Lower lobe of right lung (tissue), 2 donors: ENCODE measurements around the gene LRP1-AS. TPM values are rescaled to one million over a fixed set of nuclear protein-coding genes. Genes with fewer than 3 reads are reported as not detected.

ENCODE experiments used
- ATAC-seq, 2 donors: fragments of 200-7000 bp; cut with Tn5 transposase; one replicate each; pipeline ENCODE4 v1.9.1; 2020 to 2022; ENCODE audit warnings: mild to moderate bottlenecking in 2 of 2, moderate library complexity in 2 of 2
- DNase-seq: peaks from one replicate; pipeline ENCODE4 v3.0.0-alpha.2; 2020
- H3K27ac ChIP-seq: fragments of 200-600 bp; one replicate; pipeline ENCODE4 v1.8.0; 2022
- H3K27me3 ChIP-seq: fragments of 200-600 bp; one replicate; pipeline ENCODE4 v1.8.0; 2022; ENCODE audit warnings: low read depth
- H3K36me3 ChIP-seq: fragments of 200-600 bp; one replicate; pipeline ENCODE4 v1.8.0; 2022; ENCODE audit warnings: mild to moderate bottlenecking
- H3K4me1 ChIP-seq: fragments of 200-600 bp; one replicate; pipeline ENCODE4 v1.8.0; 2022
- H3K4me3 ChIP-seq: fragments of 200-600 bp; one replicate; pipeline ENCODE4 v1.8.0; 2022; ENCODE audit warnings: mild to moderate bottlenecking
- H3K9me3 ChIP-seq: fragments of 200-600 bp; one replicate; pipeline ENCODE4 v1.8.0; 2022
- intact Hi-C: fragments of 100-400 bp; cut with DNase I; formaldehyde crosslinking; loops from one replicate; pipeline ENCODE4 v1.11.0; 2022
- total RNA-seq: library from RNA; stranded (reverse); fragmentation: NEBNext Ultra II Directional; extraction: Animal tissue kit (Norgen Biotek cat#: 25700); gene quantifications from one replicate; pipeline ENCODE4 v1.2.1, GENCODE V29; 2021
- TF ChIP-seq, protein P1 (sequence below): fragments of 200-600 bp; IDR thresholded peaks from one replicate; pipeline ENCODE4 v1.8.0; 2022; ENCODE audit warnings: antibody characterized with exemption, mild to moderate bottlenecking
- donor health status: DM: no; HTN: yes; CAD: no; lungs with severe emphysema.

LRP1-AS gene
- total RNA-seq, 1 donor from 2014 or later: not detected

DNA sequence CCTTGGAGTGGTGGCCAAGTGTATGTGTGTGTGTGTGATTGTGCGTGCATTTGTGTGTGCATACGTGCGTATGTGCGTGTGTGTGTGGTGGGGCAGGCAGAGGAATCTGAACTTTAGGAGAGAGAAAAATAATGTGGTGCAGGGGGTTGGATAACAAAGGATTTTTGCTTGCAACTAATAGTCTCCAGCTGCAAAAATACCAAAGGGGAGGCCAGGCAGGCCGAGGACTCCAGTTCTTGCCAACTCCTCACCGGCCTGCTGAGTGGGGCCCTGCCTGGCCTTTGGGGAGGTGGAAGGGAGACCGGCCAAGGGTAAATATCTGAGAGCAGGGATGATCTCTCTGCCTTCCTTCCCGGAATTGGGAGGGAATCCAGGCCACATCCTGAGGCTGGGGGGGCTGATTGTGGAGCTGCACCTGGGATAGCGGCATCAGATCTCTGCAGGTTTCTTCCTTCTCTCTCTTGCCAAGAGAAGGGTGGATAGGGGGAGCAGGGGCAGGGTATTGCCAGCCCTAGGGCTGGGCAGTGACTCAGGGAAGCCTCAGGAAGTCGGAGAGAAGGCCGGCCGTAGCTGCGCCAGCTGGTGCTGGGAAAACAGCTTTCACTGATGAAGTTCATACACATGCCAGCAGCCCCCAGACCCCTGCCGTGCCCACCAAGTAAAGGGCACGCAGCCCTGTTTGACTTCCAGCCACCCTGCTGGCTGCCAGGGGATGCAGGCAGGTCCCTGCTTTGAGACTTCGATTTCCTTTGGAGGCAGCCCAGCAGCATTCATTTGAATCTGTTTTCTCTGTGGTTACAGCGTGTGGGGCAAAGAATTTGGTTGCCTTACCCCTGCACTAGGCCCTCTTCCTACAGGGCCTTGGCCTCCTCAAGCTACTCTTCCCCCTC lies 4.6 kb upstream of the LRP1-AS start:
- H3K4me1 ChIP-seq: peaks cover 83% of the 10 kb centered on the region
- ATAC-seq: no peak
- no peaks in the 10 kb centered on the region for H3K9me3 ChIP-seq
- H3K27me3 ChIP-seq: no peaks in the 10 kb centered on the region
- H3K27ac ChIP-seq: peak overlapping the region; percentile 73
- no peak overlapping the region for H3K4me3 ChIP-seq
- peaks cover 46% of the 10 kb centered on the region for H3K36me3 ChIP-seq
- DNase-seq: no peak
- TF ChIP-seq, protein P1, sequence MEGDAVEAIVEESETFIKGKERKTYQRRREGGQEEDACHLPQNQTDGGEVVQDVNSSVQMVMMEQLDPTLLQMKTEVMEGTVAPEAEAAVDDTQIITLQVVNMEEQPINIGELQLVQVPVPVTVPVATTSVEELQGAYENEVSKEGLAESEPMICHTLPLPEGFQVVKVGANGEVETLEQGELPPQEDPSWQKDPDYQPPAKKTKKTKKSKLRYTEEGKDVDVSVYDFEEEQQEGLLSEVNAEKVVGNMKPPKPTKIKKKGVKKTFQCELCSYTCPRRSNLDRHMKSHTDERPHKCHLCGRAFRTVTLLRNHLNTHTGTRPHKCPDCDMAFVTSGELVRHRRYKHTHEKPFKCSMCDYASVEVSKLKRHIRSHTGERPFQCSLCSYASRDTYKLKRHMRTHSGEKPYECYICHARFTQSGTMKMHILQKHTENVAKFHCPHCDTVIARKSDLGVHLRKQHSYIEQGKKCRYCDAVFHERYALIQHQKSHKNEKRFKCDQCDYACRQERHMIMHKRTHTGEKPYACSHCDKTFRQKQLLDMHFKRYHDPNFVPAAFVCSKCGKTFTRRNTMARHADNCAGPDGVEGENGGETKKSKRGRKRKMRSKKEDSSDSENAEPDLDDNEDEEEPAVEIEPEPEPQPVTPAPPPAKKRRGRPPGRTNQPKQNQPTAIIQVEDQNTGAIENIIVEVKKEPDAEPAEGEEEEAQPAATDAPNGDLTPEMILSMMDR: no peak
- intact Hi-C loops: no loop called here

DNA sequence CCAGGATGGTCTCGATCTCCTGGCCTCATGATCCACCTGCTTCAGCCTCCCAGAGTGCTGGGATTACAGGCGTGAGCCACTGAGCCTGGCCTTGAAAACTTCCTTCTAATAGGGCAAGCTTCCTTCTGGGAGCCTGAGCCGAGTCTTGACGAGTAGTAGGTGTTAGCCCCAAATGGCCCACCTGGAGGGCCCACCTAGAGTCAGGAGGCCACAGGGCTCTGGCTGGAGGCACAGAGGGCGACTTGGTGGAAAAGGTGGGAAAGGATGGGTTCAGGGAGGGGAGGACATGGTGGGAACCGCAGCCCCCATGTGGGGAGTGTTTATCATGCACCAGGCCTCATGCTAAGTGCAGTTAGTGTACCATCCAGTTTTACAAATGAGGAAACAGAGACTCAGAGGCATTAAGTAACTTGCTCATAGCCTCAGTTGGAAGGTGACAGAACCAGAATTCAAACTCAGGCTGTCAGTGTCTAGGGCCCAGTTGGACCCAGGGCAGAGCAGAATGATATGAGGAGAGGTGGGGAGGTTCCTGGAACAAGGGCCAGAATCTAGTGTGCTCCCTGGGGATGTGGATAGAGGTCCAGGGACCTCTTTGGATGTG lies 3.1 kb upstream of the LRP1-AS start:
- Histone ChIP-seq H3K4me1 (peaks cover 97% of the 10 kb centered on the region), H3K4me3 (no peak overlapping the region), H3K9me3 (no peaks in the 10 kb centered on the region), H3K27ac (peak overlapping the region; percentile 68), H3K36me3 (peaks cover 46% of the 10 kb centered on the region), H3K27me3 (no peaks in the 10 kb centered on the region)
- ATAC-seq (no peak), DNase-seq (no peak)
- intact Hi-C loops: no loop called here
- TF ChIP-seq, protein P1: no peak

DNA sequence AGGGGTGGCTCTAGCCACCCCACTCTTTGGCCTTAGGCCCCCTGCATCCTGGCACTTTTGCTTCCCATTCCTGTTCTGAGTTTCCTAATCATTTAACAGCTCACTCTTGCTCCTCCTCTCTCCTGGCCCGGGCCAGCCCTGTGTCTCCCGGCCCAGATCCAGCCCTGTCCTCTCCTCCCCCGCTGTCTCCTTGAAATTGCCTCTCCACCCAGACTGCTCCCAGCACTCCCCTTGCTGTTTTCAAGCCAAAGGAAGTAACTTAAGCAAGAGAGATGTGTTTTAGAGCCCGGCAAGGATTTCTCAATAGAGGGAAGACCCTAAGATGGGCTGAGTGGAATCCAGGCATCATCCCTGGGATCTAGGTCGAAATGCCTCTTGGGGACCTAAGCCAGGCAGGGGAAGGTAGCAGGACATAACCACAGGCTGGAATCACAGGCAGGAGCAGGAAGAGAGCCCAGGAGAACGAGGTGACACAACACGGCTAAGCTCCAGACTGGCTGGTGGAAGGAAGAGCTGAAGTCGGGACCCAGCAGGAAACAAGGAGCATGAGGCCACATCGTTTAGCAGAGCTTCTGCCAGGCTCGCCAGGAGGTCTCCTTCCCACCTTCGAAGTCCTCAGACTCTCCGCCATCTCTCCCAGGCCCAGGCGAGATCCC lies 2.0 kb upstream of the LRP1-AS start:
- no peak for DNase-seq
- peak overlapping the region; percentile 8 for H3K4me3 ChIP-seq
- intact Hi-C loops: no loop called here

DNA sequence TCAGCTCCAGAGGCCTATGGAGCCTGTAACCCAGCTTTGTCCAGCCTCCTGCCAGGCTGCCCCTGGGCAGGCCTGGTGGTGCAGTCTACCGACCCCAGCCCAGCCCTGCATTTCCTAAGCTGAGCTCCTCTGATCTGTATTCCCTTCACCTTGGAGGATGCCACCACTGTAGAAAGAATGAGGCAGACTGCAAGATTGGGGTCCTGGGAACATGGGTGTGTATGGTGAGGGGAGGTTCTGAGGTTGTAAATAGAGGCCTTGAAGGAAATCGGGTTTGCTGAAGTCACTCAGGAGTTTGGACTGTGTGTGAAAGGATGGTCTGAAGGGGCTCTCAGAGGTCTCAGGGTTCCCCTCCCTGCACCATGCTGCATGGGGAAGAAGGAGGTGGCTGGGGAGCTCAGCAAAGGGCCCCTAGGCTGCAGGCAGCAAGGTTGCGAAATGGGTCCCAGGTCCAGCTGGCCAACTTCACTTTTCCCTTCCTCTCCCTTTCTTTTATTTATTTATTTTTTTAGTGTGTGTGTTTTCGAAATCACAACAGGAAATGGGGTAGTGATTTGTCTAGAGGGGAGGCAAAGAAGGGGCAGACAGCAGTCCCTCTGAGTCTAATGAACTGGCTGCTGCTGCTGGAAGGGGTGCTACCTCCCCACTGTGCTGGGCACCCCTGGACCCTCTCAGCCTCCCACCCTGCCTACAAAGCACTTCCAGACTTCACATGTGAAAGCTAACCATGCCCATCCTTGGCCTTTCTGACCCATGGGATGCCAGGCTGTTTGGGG lies 1.2 kb upstream of the LRP1-AS start:
- H3K9me3 ChIP-seq: no peaks in the 10 kb centered on the region
- peaks cover 88% of the 10 kb centered on the region for H3K4me1 ChIP-seq
- H3K27me3 ChIP-seq: no peaks in the 10 kb centered on the region
- TF ChIP-seq, protein P1: no peak
- intact Hi-C loops: no loop called here
- peak overlapping the region; percentile 8 for H3K4me3 ChIP-seq
- ATAC-seq: peak; percentile 58 to 69
- peak; percentile 81 for DNase-seq
- peaks cover 46% of the 10 kb centered on the region for H3K36me3 ChIP-seq
- H3K27ac ChIP-seq: peak overlapping the region; percentile 75

More for the DNA sequence above, 2.0 kb upstream of the LRP1-AS start:
- no peaks in the 10 kb centered on the region for H3K9me3 ChIP-seq
- TF ChIP-seq, protein P1: no peak
- H3K27me3 ChIP-seq: no peaks in the 10 kb centered on the region
- ATAC-seq: peak; percentile 72 to 75
- peak overlapping the region; percentile 75 for H3K27ac ChIP-seq
- H3K4me1 ChIP-seq: peaks cover 96% of the 10 kb centered on the region
- H3K36me3 ChIP-seq: peaks cover 46% of the 10 kb centered on the region

DNA sequence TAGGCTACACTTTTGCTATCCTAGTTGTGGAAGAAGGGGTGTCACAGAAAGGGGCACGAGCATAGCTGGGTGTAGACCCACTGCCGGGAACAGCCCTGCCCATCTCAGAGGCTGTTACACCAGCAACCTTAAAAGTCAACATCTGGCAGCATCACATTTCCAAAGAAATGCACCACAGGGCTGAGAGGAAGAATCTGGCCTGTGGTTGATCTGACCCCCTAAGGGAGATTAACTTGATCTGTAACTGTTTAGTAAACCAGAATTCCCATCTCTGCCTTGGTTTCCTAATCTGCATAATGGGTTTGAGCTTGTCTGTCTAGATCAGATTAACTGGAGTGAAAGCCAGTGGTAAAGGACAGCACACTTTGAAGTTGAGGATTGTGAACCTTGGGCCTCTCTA lies 1.3 kb downstream of the LRP1-AS start:
- ATAC-seq (no peak), DNase-seq (no peak)
- H3K27me3 ChIP-seq: no peaks in the 10 kb centered on the region
- H3K27ac ChIP-seq: no peak overlapping the region
- intact Hi-C loops: no loop called here
- H3K4me1 ChIP-seq: peaks cover 64% of the 10 kb centered on the region
- no peak overlapping the region for H3K4me3 ChIP-seq
- H3K36me3 ChIP-seq: peaks cover 72% of the 10 kb centered on the region
- TF ChIP-seq, protein P1: no peak
- H3K9me3 ChIP-seq: no peaks in the 10 kb centered on the region
